ENCODE results near the gene MAN2B1.

Gene MAN2B1

DNA sequence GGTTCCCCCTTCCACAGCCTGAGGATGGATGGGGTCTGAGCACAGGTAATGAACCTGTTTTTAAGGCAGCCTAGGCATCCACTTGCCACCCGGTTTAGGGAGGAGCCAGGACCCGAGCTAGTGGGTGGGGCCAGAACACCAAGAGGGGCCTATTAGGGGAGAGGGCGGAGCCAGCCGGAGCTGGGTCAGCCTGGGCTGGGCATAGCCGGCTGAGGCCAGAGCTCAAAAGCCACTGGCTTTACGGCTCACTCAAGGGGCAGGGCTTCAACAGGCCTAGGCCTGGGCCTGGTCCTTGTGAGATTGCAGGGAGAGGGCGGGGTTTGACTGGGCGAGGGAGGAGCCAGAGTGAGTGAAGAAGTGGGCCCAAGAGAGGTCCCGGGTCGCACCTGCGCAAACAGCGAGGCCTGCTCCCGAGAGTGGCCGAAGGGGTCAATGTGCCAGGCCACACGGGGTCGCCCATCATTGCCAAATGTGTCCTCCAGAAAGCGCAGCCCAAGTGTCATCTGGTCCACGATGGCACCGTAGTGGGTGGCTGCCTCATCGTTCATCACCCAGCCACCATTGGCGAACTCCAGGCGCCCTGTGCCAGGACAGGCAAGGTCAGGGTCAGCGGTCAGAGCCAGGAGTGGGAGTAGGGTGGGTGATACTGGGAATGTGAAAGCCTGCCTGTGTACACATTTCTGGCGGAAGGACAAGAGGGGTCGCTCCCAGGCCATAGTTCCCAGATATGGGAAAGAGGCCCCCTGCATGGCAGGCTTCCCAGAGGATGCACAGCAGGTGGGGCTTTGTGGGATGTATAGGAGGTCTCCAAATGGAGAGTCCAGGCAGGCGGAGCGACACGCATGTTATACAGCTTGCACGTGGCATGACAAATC, 1.9 kb downstream of the MAN2B1 start:
- peak overlapping the region; percentile 22 to 95 (median 58); a peak in 16 of 22 replicates for H3K9ac ChIP-seq
- H3K9me3 ChIP-seq (replicated peaks in 1 of 11): no peaks in the 10 kb centered on the region
- peak overlapping the region; percentile 96 to 100 (median 99) for H3K4me2 ChIP-seq
- H3K27me3 ChIP-seq: no peaks in the 10 kb centered on the region
- H3K36me3 ChIP-seq: peaks cover 53 to 64% (median 61%) of the 10 kb centered on the region in 11 experiments
- peak overlapping the region in 4 of 10 experiments; percentile 9 to 86 (median 56); a peak in 4 of 20 replicates for H3K4me3 ChIP-seq
- peaks cover 0 to 16% (median 0%) of the 10 kb centered on the region in 11 experiments; a peak in 8 of 22 replicates for H4K20me1 ChIP-seq
- no peak for TF ChIP-seq Cebpa-rat (IDR thresholded peaks at IDR 0.05)
- peak overlapping the region; percentile 25 to 99 (median 81); a peak in 21 of 22 replicates for H3K27ac ChIP-seq
- peaks cover 39 to 44% (median 41%) of the 10 kb centered on the region in 10 experiments for H3K4me1 ChIP-seq

DNA sequence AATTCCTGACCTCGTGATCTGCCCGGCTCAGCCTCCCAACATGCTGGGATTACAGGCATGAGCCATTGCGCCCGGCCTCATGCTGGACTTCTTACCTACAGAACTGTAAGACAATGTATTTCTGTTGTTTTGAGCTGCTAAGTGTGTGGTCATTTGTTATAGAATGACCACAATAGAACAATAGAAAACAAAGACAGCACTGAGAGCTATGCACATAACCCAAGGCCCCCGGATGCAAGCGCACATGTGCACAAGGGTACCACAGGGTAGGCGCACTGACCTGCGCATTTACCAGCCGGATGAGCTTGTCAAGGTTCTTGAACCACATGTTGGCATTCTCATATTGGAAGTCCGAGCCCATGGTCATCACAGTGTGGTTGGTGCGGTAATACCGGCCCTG, 5.6 kb downstream of the MAN2B1 start:
- Histone ChIP-seq H3K9ac (no peak overlapping the region), H3K27ac (no peak overlapping the region), H3K36me3 (peaks cover 88 to 90% (median 90%) of the 10 kb centered on the region in 11 experiments), H3K9me3 (replicated peaks in 1 of 11) (peaks cover 0 to 4% (median 0%) of the 10 kb centered on the region in 11 experiments; a peak in 2 of 22 replicates), H3K27me3 (no peaks in the 10 kb centered on the region), H4K20me1 (peaks cover 0 to 27% (median 0%) of the 10 kb centered on the region in 11 experiments; a peak in 8 of 22 replicates), H3K4me2 (no peak overlapping the region), H3K4me3 (no peak overlapping the region), H3K4me1 (peaks cover 18 to 24% (median 19%) of the 10 kb centered on the region in 10 experiments)
- no peak for TF ChIP-seq Cebpa-rat (IDR thresholded peaks at IDR 0.05)

GRCh38 chr19:12657966-12658365, 8.6 kb downstream of the MAN2B1 start:
- Histone ChIP-seq H3K4me3 (no peak overlapping the region), H4K20me1 (peaks cover 0 to 40% (median 0%) of the 10 kb centered on the region in 11 experiments; a peak in 7 of 22 replicates), H3K9me3 (replicated peaks in 1 of 11) (peaks cover 0 to 4% (median 0%) of the 10 kb centered on the region in 11 experiments; a peak in 2 of 22 replicates), H3K4me2 (no peak overlapping the region), H3K27ac (no peak overlapping the region), H3K4me1 (no peaks in the 10 kb centered on the region), H3K36me3 (peaks cover 92 to 100% (median 99%) of the 10 kb centered on the region in 11 experiments), H3K9ac (no peak overlapping the region), H3K27me3 (no peaks in the 10 kb centered on the region)
- TF ChIP-seq Cebpa-rat (IDR thresholded peaks at IDR 0.05): no peak

DNA sequence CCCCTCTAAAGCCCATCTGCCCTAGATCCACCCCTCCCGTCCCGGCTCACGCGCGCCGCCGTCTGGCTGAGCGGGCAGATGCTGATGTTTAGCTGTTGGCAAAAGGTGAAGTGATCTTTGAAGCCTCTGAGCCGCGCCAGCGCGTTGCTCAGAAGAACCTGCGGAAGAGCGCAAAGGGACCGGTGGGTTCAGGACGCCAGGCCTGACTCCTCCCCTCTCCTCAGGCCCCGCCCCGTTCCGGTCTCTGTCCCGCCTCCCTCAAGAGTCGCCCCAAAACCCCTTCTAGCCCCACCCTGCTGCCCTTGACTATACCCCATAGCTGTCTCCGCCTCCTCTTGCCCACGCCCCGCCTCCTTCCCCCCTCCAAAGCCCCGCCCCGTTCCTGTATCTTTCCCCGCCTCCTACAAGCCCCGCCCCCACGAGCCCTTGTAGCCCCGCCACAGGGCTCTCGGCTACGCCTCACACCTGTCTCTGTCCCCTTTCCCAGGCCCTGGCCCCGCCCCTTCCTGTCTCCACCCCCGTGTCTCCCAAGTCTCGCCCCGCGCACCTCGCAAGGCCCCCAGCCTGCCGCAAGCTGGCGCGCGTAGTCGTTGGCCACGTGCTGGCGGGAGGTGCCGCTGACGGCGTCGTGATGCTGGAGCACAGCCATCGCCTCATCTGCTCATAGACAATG, 9.5 kb downstream of the MAN2B1 start:
- Histone ChIP-seq H3K4me1 (no peaks in the 10 kb centered on the region), H3K4me2 (no peak overlapping the region), H3K36me3 (peaks cover 90 to 100% (median 99%) of the 10 kb centered on the region in 11 experiments)

GRCh38 chr19:12655546-12655945, 11.0 kb downstream of the MAN2B1 start:
- no peak overlapping the region for H3K9ac ChIP-seq
- H3K4me1 ChIP-seq: no peaks in the 10 kb centered on the region
- H3K36me3 ChIP-seq: peaks cover 90 to 100% (median 98%) of the 10 kb centered on the region in 11 experiments
- H3K27ac ChIP-seq: no peak overlapping the region
- peaks cover 0 to 4% (median 0%) of the 10 kb centered on the region in 11 experiments; a peak in 2 of 22 replicates for H3K9me3 ChIP-seq (replicated peaks in 1 of 11)
- TF ChIP-seq Cebpa-rat (IDR thresholded peaks at IDR 0.05): no peak
- H3K4me3 ChIP-seq: no peak overlapping the region
- peaks cover 0 to 29% (median 0%) of the 10 kb centered on the region in 11 experiments; a peak in 7 of 22 replicates for H4K20me1 ChIP-seq
- no peaks in the 10 kb centered on the region for H3K27me3 ChIP-seq
- H3K4me2 ChIP-seq: no peak overlapping the region

More for the DNA sequence above, 9.5 kb downstream of the MAN2B1 start:
- Histone ChIP-seq H4K20me1 (peaks cover 0 to 40% (median 0%) of the 10 kb centered on the region in 11 experiments; a peak in 7 of 22 replicates), H3K9me3 (replicated peaks in 1 of 11) (peaks cover 0 to 4% (median 0%) of the 10 kb centered on the region in 11 experiments; a peak in 2 of 22 replicates), H3K4me3 (no peak overlapping the region), H3K9ac (no peak overlapping the region), H3K27me3 (no peaks in the 10 kb centered on the region), H3K27ac (no peak overlapping the region)
- TF ChIP-seq Cebpa-rat (IDR thresholded peaks at IDR 0.05): no peak

- Histone ChIP-seq H3K27me3 (no peaks in the 10 kb centered on the region), H3K4me3 (no peak overlapping the region), H3K9ac (no peak overlapping the region), H3K4me1 (peaks cover 0 to 9% (median 2%) of the 10 kb centered on the region in 10 experiments; a peak in 15 of 20 replicates), H3K9me3 (replicated peaks in 1 of 11) (peaks cover 0 to 6% (median 0%) of the 10 kb centered on the region in 11 experiments; a peak in 5 of 22 replicates), H3K27ac (no peak overlapping the region; a peak in 1 of 22 replicates), H3K36me3 (peaks cover 59 to 95% (median 83%) of the 10 kb centered on the region in 11 experiments), H3K4me2 (no peak overlapping the region), H4K20me1 (peaks cover 0 to 24% (median under 1%) of the 10 kb centered on the region in 11 experiments; a peak in 7 of 22 replicates)
- no peak for TF ChIP-seq Cebpa-rat (IDR thresholded peaks at IDR 0.05)
Measured at GRCh38 chr19:12652219-12652618, 14.3 kb downstream of the MAN2B1 start.

- H3K27me3 ChIP-seq: no peaks in the 10 kb centered on the region
- no peak overlapping the region for H3K27ac ChIP-seq
- H3K4me2 ChIP-seq: no peak overlapping the region
- peaks cover 36 to 95% (median 66%) of the 10 kb centered on the region in 11 experiments for H3K36me3 ChIP-seq
- H3K4me1 ChIP-seq: peaks cover 0 to 21% (median 13%) of the 10 kb centered on the region in 10 experiments; a peak in 16 of 20 replicates
- H3K4me3 ChIP-seq: no peak overlapping the region
- peaks cover 0 to 18% (median 0%) of the 10 kb centered on the region in 11 experiments; a peak in 5 of 22 replicates for H4K20me1 ChIP-seq
- H3K9ac ChIP-seq: no peak overlapping the region
- no peak for TF ChIP-seq Cebpa-rat (IDR thresholded peaks at IDR 0.05)
- peaks cover 0 to 6% (median 0%) of the 10 kb centered on the region in 11 experiments; a peak in 5 of 22 replicates for H3K9me3 ChIP-seq (replicated peaks in 1 of 11)
Measured at GRCh38 chr19:12649941-12650340, 16.6 kb downstream of the MAN2B1 start.

- H3K4me2 ChIP-seq: no peak overlapping the region
- no peak for TF ChIP-seq Cebpa-rat (IDR thresholded peaks at IDR 0.05)
- H3K36me3 ChIP-seq: peaks cover 31 to 91% (median 58%) of the 10 kb centered on the region in 11 experiments
Measured at GRCh38 chr19:12648088-12648487, 18.5 kb downstream of the MAN2B1 start.

More at GRCh38 chr19:12648088-12648487, 18.5 kb downstream of the MAN2B1 start:
- no peak overlapping the region for H3K4me3 ChIP-seq
- no peak overlapping the region for H3K9ac ChIP-seq
- peaks cover 0 to 13% (median 0%) of the 10 kb centered on the region in 11 experiments; a peak in 3 of 22 replicates for H4K20me1 ChIP-seq
- peaks cover 0 to 21% (median 13%) of the 10 kb centered on the region in 10 experiments; a peak in 16 of 20 replicates for H3K4me1 ChIP-seq
- H3K9me3 ChIP-seq (replicated peaks in 1 of 11): peaks cover 0 to 6% (median 0%) of the 10 kb centered on the region in 11 experiments; a peak in 5 of 22 replicates
- H3K27ac ChIP-seq: no peak overlapping the region
- H3K27me3 ChIP-seq: no peaks in the 10 kb centered on the region
